Glomerular visceral epithelial cell (primary cell): ENCODE measurements around the gene FSCN2.
"Not testable (repeated sequence)": the region's sequence is repeated elsewhere in the genome, so short reads cannot be mapped to it uniquely, and the experiment has no call there.

ENCODE experiments used
- DNase-seq: peaks from one replicate; pipeline ENCODE4 v3.0.0-alpha.2; 2016; ENCODE audit errors: extremely low spot score

The FSCN2 gene

DNA sequence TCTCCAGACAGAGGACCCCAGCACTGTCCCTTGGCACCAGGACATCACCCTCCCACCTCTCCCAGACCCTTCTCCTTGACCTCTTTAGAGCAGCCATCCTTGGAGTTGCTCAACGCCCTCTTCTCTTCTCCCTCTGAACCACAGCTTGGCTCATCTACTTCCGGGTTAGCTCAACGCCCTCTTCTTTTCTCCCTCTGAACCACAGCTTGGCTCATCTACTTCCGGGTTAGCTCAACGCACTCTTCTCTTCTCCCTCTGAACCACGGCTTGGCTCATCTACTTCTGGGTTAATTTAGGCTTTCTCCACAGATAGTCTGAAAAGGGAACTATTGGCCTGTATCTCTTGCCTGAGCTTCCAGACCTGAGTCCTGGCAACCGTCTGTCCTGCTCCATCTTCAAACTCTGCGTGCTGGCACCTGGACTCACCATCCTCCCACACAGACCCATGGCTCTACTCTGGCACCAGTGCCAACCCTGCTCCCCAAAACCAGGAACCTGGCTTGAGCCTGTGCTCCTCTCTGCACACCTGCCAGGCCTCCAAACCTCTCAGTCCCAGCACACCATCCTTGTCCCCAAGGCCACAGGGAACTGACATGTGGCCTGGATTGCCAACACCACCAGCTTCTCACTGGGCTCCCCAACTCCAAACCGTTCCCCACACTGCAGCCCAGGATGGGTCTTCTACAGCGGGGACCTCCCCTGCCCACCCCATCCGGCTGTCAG is 49.3 kb downstream of the FSCN2 start:
- DNase-seq: peak; percentile 46

DNA sequence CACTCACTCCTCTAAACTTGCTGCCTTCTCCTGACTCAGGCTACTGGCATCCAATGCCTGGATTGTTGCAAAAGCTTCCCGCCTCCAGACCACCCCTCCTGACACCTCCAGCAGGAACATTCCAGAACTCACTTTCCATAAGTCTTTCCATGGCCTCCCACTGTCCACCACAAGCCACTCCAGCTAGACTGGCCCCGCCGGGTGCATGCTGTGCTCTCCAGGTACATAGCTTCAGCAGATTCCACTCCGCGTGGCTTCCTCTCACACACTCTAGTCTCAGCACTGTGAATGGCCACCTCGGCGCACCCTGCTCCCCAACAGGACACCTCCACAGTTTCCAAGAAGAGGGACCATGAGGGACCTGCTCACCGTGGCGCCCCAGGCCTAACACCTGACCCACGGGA is 49.9 kb downstream of the FSCN2 start:
- DNase-seq: peak; percentile 31

GRCh38 chr17:81578561-81579225 is 50.5 kb downstream of the FSCN2 start:
- DNase-seq: no peak

- DNase-seq: no peak
These were observed 51.1 kb downstream of the FSCN2 start for GRCh38 chr17:81579298-81579697.

GRCh38 chr17:81579821-81580321 is 51.7 kb downstream of the FSCN2 start:
- peak; percentile 60 for DNase-seq

DNA sequence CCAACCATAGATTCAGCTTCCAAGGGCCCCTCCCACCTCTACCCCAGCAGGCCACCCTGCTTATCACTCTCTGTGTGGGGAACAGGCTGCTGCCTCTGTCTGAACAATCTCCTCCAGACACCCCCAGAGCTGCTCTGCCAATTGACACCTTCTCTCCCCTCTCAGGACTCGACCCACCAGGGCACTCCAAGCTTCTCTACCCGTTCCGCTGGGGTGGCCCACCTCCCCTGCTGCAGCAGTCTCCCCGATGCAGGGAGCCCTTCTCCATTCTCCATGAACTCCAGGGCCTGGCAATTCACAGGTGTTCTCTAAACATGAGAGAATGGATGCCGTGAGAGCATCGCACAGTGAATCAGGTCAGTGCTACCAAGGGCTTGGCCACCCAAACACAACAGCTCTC is 52.3 kb downstream of the FSCN2 start:
- no peak for DNase-seq

- no peak for DNase-seq
These were observed 53.6 kb downstream of the FSCN2 start for GRCh38 chr17:81581758-81582157.

- peak; percentile 42 for DNase-seq
These were observed 54.2 kb downstream of the FSCN2 start for GRCh38 chr17:81582341-81582740.

- DNase-seq: no peak
These were observed 54.6 kb downstream of the FSCN2 start for GRCh38 chr17:81582749-81583148.

DNA sequence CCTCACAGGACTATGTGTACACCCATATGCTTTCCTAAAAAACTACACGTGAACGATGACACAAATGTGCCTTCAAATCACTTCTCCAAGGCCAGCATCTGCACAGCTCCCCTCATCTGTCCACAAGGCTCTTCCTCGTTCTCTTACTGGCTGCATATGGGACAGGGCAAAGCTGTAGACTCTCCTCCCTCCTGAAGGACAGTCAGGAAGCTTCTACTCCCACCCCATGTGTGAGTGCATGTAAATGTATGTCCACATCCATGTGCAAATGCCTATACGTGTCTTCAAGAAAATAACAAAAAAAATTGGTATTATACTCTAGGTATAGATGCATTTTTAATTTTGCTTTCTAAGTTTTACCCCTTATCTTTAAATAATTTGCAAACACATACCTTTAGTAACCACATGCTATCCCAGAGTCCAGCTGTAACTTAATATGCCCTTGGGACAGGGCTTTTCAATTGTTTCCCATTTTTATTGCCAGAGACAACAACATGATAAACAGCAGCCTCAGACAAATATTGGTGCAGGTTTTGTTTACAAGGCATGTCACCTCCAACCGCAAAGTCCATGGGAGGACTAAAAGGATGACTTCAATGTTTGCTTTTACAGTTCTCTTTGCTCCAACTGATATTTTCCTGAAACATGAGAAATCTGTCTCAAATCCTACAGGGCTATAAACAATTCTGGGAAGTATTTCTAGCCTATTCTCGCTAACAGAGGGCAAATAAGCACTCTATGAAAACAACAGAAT is 55.6 kb downstream of the FSCN2 start:
- DNase-seq: no peak

- not testable (repeated sequence) for DNase-seq
These were observed 56.6 kb downstream of the FSCN2 start for GRCh38 chr17:81584771-81585170.

- DNase-seq: no peak
These were observed 57.9 kb downstream of the FSCN2 start for GRCh38 chr17:81586096-81586495.
